ENCODE data around the gene TMPRSS13.

The TMPRSS13 gene

GRCh38 chr11:117928446-117929141 lies 608 bp downstream of the TMPRSS13 start:
- DNase-seq = no peak

GRCh38 chr11:117927926-117928325 lies 1.3 kb downstream of the TMPRSS13 start:
- no peak for DNase-seq

- peak; percentile 20 for DNase-seq
Measured at GRCh38 chr11:117926166-117926565, 3.0 kb downstream of the TMPRSS13 start.

GRCh38 chr11:117925198-117925925 lies 3.8 kb downstream of the TMPRSS13 start:
- DNase-seq = peak; percentile 76

GRCh38 chr11:117924631-117925170 lies 4.5 kb downstream of the TMPRSS13 start:
- no peak for DNase-seq

GRCh38 chr11:117923773-117924172 lies 5.4 kb downstream of the TMPRSS13 start:
- no peak for DNase-seq

DNA sequence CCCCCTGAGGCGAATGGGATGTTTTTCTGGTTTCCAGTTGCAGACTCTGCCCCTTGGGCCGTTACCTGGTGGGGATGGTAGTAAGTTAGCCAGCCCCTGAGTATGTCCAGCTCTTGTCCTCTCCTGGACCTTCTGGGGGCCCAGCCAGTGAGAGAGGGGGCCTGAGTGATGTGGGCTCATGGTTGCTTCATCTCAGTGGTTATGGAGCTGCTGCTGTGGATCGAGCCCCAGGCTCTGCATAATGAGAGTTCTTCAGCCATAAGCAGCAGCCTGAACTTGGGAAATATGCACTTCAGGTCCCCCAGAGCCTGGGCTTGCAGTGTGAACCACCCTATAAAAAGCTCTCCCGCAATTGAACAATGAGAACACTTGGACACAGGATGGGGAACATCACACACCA lies 5.9 kb downstream of the TMPRSS13 start:
- DNase-seq = no peak

DNA sequence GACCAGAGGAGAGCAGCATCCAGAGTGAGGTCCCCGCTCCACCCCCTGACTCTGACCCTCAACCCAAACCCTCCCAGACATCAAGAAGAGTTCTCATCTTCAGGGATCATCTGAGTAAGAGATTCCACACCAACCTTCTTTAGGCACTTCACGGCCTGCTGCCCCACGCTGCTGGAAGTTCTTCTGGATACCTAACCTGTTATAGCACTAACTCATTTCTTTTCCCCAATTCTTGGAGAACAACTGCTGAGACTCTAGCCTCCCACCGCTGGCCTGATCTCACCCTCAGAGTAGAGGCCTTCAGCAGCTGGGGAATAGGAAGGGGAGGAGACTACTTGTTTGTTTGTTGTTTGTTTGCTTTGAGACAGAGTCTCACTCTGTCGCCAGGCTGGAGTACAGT lies 7.3 kb downstream of the TMPRSS13 start:
- DNase-seq = no peak

- no peak for DNase-seq
Measured at GRCh38 chr11:117921456-117921855, 7.7 kb downstream of the TMPRSS13 start.

DNA sequence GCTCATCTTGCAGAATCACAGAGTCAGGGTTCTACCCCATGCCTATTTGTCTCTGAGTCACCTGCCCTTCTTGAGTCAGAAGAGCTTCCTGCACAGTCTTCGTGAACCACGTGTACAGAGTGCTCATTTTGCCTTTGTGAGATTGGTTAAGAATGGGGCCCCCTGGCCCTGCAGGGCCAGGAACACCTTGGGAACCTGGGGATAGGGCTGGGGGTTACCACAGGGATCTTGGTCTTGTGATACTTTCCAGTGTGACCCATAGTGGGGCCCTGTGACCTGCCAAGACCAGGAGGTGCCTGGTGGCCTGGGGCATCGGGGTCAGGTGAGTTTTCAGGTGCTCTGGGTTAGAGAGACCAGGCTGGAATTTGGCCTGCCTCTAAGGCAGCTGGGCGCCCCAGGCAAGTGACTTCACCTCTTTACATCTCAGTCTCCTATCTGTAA lies 9.4 kb downstream of the TMPRSS13 start:
- DNase-seq = no peak

DNA sequence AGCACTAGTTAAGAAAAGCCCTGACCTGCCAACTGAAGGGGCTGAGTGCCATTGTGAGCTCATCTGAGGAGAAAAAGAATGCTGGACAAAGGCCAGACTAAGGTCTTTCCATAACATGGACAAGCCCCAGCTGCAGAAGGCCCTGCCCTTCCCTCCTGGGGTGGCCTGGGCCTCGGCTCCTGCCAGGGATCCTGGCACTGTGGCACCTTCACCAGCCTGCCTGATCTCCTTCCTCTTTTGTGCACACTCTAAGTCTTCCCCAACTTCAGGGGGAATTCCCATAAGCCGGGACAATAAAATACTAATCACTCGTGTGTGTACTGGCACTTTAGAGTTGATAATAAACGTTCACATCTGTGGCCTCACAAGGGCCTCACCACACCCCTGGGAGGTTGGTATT lies 9.9 kb downstream of the TMPRSS13 start:
- DNase-seq = no peak

GRCh38 chr11:117918366-117919255 lies 10.6 kb downstream of the TMPRSS13 start:
- DNase-seq = no peak

DNA sequence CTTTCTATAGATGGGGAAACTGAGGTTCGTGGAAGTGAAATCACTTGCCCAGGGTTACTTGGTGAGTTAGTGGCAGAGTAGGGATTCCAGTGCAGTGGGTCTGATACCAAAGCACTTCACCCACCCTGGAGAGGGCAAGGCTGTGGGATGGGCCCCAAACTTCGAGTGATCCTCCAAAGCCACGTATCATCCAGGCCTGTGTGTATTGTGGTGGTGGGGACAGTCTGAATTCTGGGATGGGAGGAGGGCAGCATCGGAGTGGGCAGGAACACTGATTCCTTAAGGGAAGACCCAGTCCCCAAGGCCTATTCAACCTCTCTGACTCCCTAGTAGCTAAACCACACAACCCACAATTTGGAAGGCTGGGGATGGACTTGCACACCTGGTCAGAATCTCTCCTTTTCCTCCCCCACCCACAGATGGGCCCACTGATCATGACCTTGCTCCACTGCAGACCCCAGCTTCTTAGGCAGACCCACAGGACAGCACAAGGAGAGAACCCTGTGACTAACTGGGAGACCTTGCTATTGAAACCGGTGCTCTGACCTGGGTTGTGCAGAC lies 11.5 kb downstream of the TMPRSS13 start:
- DNase-seq = no peak

GRCh38 chr11:117916956-117917355 lies 12.2 kb downstream of the TMPRSS13 start:
- no peak for DNase-seq

DNA sequence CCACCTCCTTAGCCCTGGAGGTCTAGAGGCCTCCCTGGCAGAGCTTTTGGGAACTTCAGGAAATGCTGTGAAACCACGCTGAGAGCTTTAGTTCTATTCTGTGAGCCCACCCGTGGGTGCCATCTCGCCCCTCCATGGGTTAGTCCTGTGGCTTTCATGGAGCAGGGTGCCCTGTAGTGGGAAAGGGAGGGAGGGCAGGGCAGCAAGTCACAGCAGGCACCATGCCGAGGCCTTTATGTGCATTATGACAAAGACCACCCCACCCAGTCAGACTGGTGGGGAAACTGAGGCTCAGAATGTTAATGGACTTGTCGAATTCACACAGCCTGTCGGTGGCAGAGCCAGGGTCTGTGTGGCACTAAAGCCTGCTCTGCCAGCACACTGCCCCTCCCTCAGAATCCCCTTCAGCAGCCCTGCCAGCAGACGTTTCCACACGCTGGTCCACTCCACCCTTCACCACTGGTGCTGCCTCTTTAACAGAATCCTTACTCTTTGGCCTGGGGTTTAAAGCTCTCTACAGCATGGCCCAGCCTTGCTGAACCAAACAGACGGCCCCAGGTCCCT lies 13.4 kb downstream of the TMPRSS13 start:
- DNase-seq = no peak

GRCh38 chr11:117914991-117915618 lies 14.1 kb downstream of the TMPRSS13 start:
- DNase-seq = no peak

DNA sequence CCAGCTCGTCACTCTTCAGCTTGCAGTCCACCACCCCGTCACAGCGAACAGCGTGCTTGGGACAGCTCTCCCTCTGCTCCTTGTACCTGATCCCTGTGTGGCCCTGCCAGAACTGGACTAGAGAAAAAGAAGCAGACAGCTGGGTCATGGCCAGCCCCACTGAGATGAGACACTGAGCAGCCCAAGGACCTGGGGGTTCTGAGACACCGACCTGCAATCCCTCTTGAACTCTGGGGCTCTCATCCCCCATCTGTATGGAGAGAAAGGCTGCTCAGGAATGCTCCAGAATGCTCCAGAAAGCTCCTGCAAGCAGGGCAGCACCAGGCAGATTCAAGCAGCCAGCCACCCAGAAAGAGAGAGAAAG lies 14.8 kb downstream of the TMPRSS13 start:
- no peak for DNase-seq

- no peak for DNase-seq
Measured at GRCh38 chr11:117913736-117914397, 15.3 kb downstream of the TMPRSS13 start.

DNA sequence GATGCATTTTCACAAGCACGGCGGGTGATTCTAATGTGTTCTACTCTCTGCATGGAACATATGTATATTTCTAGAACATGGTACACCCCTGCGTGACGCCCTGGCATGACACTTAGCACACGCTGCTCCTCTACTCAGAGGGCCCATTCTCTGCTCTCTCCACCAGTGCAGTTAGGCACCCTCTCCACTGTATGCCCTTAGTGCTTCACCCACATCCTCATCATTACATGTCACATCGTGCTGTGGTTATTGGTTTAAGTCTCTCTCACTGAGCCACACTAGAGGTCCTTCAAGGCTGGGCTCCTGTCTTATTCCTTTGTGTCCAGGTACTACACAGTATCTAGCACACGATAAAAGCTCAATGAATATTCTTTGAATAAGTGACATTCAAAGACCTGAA lies 16.7 kb downstream of the TMPRSS13 start:
- DNase-seq = no peak

- no peak for DNase-seq
Measured at GRCh38 chr11:117911694-117912093, 17.5 kb downstream of the TMPRSS13 start.

DNA sequence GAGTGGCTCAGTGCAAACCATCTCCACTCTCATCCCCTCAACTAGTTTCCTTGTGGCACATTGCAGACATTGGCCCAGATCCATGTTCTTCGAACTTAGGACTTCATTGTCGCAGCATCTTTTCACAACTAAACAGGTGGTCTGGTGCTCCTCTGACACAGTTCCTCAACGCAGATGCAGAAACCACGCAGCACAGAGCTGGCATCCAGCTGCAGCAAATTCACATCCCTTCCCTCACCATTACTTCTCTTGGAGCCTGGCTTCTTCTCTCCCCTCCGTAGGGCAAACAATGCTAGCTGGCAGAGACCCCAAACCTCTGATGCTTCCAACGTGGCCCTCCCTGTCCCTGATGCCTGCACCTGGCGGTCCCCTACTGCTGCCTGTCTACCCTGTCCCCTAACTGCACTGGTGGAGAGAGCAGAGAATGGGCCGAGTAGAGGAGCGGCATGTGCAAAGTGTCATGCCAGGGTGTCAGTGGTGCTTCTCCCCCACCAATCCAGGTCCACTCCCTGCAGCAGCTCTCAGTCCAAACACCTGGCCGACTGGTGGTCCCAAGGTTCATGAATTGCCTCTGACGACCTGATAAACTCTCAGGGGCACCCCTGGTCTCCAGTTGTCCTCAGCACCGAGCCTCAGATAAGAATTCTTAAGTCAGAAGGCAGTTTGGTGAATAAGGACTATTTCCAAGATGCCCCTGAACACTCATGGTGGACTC lies 18.1 kb downstream of the TMPRSS13 start:
- DNase-seq = no peak

Measured in NCI-H510A treated with DMSO at 0.1 percent for 48 hours (cell line).